IPS-18c (cell line): Measurements from ENCODE around the gene BRCA1.

Experiments
- H3K4me3 ChIP-seq: 2 replicates; pipeline ENCODE4 v1.7.0; 2013; ENCODE audit warnings: low read depth, mild to moderate bottlenecking, low read length, moderate library complexity; ENCODE audit not compliant: insufficient read depth
- H3K9me3 ChIP-seq: one replicate; pipeline ENCODE4 v1.6.1; 2013; ENCODE audit warnings: mild to moderate bottlenecking, low read length, moderate library complexity; ENCODE audit not compliant: control insufficient read depth, insufficient read depth

The BRCA1 gene

DNA sequence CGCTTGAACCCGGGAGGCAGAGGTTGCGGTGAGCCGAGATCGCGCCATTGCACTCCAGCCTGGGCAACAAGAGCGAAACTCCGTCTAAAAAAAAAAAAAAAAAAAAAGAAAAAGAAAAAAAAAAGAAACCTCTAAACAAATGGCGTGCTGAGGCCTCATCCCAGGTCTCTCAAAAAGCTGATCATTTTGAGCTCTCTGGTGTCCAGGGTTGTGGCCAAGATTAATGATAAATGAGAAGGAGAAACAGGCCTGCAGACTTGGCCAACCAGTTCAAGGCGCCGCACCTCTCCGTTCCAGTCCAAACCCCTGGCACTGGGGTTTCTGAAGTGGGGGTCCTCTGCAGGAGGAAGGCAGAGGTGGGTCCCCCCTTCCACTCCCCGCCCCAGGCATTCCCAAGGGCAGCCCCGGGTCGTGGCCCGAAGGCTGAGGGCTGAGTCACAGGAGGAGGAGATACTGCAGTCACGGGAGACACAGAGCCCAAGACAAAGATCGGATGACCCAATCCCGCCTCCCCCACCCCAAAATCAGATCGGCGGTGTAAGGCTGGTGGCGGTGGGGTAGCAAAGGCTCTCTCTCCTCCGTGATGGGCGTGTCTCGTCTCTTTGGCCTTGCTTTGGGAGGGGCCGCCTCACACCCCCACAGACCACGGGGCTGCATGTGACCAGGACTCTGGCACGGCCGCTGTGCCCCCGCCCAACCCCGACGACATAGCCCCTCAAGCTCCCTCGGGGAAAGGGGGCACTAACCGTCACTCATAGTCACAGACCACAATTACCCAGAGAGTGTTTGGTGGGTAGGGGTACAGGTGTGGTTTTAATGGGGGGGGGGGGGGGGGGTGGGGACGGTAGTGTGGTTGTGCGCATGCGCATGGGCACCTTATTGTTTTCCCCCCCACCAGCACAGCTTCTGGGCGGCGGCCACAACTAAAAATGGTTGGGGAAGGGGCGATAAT, 104.1 kb downstream of the BRCA1 start:
- peak overlapping the region; percentile 97 for H3K4me3 ChIP-seq
- no peaks in the 10 kb centered on the region for H3K9me3 ChIP-seq

GRCh38 chr17:43020030-43020621, 105.0 kb downstream of the BRCA1 start:
- peak overlapping the region; percentile 43 for H3K4me3 ChIP-seq
- H3K9me3 ChIP-seq, result no peaks in the 10 kb centered on the region

- H3K4me3 ChIP-seq, result no peak overlapping the region
- no peaks in the 10 kb centered on the region for H3K9me3 ChIP-seq
Observed at GRCh38 chr17:43019418-43019817, 105.7 kb downstream of the BRCA1 start.

GRCh38 chr17:43018932-43019331, 106.2 kb downstream of the BRCA1 start:
- Histone ChIP-seq H3K9me3 (no peaks in the 10 kb centered on the region), H3K4me3 (no peak overlapping the region)

DNA sequence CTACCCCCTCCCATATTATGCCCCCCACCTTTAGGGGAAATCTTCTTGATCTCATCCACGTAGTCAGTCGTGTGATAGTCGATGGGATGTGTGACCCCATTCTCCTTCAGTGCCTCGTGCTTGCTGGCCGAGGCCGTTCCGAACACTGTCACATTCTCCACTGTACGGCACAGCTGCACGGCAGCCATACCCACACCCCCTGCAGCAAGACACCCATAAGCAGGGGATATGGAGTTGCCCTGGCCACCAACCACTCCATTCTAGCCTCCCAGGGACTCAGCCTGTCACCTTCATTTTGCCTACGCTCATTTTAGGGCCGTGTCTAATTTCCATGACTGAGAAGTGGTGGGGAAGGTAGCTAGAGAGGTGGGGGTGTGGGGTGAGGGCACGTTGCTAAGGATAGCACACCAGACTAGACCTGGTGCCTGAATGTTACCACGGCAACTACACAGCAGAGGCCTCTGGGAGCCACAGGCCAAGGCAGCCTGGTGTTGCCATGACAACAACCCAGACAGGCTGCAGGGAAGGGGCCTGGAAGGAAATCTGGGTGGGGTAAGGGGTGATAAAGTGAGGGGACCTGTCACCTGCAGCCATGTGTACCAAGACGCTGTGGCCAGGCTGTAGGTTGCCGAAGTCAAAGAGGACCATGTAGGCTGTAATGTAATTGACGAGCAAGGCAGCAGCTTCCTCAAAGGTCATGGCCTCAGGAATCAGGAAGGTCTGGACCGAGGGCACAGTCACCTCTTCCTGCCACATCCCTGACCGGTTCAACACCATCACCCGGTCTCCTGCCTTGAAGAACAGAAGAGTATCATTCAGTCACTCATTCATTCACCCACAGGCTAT, 106.9 kb downstream of the BRCA1 start:
- Histone ChIP-seq H3K4me3 (no peak overlapping the region), H3K9me3 (no peaks in the 10 kb centered on the region)

DNA sequence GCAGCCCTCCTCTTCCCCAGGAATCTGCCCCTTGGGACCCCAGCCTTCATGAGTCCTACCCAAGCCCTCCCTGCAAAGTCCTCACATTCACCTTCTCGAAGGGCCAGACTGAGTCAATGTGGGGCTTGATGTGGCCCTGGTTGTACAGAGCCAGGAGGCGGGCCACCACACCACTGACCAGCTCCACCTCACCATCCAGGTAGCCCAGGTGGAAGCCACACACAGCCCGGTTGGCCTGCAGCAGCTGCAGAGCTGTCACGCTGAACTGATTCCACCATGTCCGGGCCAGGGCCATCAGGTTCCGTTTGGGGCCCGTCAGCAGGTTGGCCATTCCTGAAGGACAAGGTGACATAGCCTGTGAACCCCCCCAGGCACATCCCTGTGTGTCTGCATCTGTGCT, 108.9 kb downstream of the BRCA1 start:
- H3K9me3 ChIP-seq, result no peaks in the 10 kb centered on the region
- H3K4me3 ChIP-seq, result no peak overlapping the region

GRCh38 chr17:43015579-43015978, 109.6 kb downstream of the BRCA1 start:
- Histone ChIP-seq H3K4me3 (no peak overlapping the region), H3K9me3 (no peaks in the 10 kb centered on the region)

DNA sequence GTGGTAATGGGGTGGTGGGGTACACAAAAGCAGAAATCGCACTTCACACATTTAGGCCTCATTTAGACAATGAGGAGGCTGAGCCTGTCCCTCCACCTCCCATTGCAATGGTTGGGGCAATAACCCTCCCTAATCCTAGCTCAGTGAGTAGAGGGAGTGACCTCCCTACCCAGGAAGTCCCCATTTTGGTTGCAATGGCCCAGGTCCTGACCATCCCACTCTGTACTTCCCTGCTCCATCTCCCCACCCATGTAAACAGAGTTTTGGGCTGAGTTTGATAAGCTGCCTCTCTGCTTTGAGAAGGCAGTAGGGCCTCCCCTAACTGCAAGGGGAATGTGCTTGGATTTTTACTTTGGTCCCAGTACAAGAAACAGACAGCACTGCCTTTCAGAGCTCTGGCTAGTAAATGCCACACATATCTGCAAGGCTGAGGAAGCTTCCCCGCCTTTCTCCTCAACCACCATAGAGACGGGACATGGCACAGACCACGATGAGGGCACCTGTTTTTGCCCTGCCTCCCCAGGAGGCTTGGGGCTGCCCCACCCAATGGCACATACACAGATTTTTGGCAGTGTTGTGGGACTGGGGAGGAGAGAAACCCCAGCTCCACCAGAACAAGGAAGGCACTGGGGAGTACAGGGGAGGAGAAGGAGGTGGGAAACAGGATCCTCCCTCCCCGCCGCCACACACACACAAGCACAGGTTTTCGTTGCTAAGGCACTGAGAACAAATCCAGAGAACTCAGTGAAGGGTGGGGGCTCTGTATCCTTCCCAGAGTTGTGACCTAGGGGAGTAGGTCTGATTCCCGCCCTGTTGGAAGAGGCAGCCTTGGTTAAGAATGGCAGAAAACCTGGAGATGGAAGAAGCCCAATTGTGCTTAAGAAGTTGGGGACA, 110.3 kb downstream of the BRCA1 start:
- H3K4me3 ChIP-seq, result no peak overlapping the region
- no peaks in the 10 kb centered on the region for H3K9me3 ChIP-seq

- no peaks in the 10 kb centered on the region for H3K9me3 ChIP-seq
- no peak overlapping the region for H3K4me3 ChIP-seq
Observed at GRCh38 chr17:43014020-43014648, 111.0 kb downstream of the BRCA1 start.

- H3K4me3 ChIP-seq, result no peak overlapping the region
Observed at GRCh38 chr17:43013296-43013695, 111.9 kb downstream of the BRCA1 start.

DNA sequence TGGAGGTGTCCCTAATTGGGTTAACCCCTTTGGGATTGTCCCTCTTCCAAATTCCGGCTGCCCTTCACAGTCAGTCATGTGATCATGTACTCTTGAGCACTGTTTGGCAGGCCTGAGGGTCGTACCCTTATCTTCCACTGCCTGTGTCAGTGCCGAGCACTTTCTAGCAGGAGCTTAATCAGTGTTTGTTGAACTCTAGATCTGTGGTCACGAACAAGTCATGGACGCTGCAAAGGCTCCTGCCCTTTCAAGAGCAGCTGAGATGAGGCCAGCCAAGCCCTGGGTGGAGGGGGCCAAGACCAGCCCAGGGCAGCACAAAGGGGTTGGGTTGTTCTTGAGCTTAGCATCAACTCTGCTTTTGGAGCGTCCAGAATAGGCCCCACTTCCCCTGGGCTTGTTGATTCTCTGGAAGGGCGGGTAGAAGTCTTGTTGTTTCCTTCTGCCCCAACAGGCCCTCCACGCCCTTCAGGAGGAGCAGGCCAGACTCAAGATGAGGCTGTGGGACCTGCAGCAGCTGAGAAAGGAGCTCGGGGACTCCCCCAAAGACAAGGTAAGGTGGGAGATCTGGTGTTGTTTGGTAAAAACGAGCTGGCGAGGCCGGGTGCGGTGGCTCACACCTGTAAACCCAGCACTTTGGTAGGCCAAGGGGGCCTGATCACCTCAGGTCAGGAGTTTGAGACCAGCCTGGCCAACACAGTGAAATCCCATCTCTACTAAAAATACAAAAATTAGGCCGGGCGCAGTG, 113.3 kb downstream of the BRCA1 start:
- Histone ChIP-seq H3K4me3 (no peak overlapping the region), H3K9me3 (no peaks in the 10 kb centered on the region)

More at GRCh38 chr17:43013296-43013695, 111.9 kb downstream of the BRCA1 start:
- H3K9me3 ChIP-seq, result no peaks in the 10 kb centered on the region

- Histone ChIP-seq H3K4me3 (no peak overlapping the region), H3K9me3 (no peaks in the 10 kb centered on the region)
Observed at GRCh38 chr17:43010667-43011308, 114.4 kb downstream of the BRCA1 start.

DNA sequence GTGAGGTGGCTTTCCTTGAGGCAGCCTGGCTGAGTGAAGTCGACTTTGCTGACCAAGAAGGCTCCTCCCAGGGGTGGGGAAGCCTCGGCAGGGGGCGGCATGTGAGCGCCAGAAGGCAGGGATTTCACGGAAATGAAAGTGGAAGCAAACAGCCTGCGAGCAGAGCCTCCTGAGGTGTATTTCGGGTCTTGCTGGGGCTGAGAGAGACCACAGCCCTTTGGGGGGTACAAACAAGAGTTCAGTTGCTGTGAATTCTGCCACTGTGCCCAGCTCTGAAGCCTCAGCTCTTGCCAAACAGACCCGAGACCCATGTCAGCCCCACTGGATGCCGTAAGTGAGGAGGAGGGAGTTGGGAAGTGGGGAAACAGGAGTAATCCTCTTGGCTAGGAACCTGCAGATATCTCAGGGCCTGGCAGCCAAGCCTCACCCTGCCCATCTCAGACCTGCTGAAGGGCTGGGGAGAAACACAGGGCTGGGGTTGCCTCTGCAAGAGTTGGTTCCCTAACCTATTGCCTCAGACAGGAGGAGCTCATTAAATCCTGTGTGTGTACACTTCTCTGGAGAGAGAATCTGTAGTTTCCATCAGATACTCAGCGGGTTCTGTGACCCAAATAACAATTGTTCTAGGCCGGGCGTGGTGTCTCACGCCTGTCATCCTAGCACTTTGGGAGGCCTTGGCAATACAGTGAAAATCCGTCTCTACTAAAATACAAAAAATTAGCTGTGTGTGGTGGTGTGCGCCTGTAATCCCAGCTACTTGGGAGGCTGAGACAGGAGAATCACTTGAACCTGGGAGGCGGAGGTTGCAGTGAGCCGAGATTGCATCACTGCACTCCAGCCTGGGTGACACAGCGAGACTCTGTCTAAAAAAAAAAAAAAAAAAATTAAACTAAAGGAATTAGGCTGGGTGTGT, 118.3 kb downstream of the BRCA1 start, which contains the start of gene IFI35:
TSS of gene IFI35 (plus strand) at position 146 of the 913 bp plus-strand sequence. CDS start at position 310, 164 bp downstream.
- H3K9me3 ChIP-seq, result no peaks in the 10 kb centered on the region
- peak within 1 kb of the TSS; percentile 42 for H3K4me3 ChIP-seq

GRCh38 chr17:43003542-43004172, 121.5 kb downstream of the BRCA1 start:
- H3K9me3 ChIP-seq, result peaks cover 2% of the 10 kb centered on the region

More at GRCh38 chr17:43003542-43004172, 121.5 kb downstream of the BRCA1 start:
- H3K4me3 ChIP-seq, result no peak overlapping the region
